ENCODE results near the gene GNGT2. TPM values are rescaled to one million over a fixed set of nuclear protein-coding genes. Genes with fewer than 3 reads are reported as not detected.

The GNGT2 gene
- total RNA-seq, 1 donor from 2014 or later, result not detected

GRCh38 chr17:49219987-49220386 is 9.6 kb upstream of the GNGT2 start:
- TF ChIP-seq CTCF (IDR thresholded peaks at IDR 0.05), result no peak
- Mint-ChIP-seq H3K4me1 (ENCODE audit: unreplicated experiment) (peaks cover 14% of the 10 kb centered on the region), H3K4me3 (ENCODE audit: unreplicated experiment) (no peak overlapping the region), H3K27me3 (ENCODE audit: unreplicated experiment) (peaks cover 28% of the 10 kb centered on the region), H3K36me3 (ENCODE audit: unreplicated experiment) (no peaks in the 10 kb centered on the region), H3K27ac (ENCODE audit: unreplicated experiment) (no peak overlapping the region), H3K9me3 (ENCODE audit: unreplicated experiment) (no peaks in the 10 kb centered on the region)
- no peak for DNase-seq (ENCODE audit: extremely low spot score, unreplicated experiment)

GRCh38 chr17:49218941-49219913 is 8.9 kb upstream of the GNGT2 start:
- H3K4me3 Mint-ChIP-seq (ENCODE audit: unreplicated experiment), result no peak overlapping the region

GRCh38 chr17:49217651-49218413 is 7.5 kb upstream of the GNGT2 start:
- DNase-seq (ENCODE audit: extremely low spot score, unreplicated experiment), result no peak
- no peaks in the 10 kb centered on the region for H3K36me3 Mint-ChIP-seq (ENCODE audit: unreplicated experiment)
- H3K27me3 Mint-ChIP-seq (ENCODE audit: unreplicated experiment), result peaks cover 12% of the 10 kb centered on the region
- H3K27ac Mint-ChIP-seq (ENCODE audit: unreplicated experiment), result no peak overlapping the region
- TF ChIP-seq CTCF (IDR thresholded peaks at IDR 0.05), result no peak
- H3K4me1 Mint-ChIP-seq (ENCODE audit: unreplicated experiment), result peaks cover 2% of the 10 kb centered on the region
- H3K9me3 Mint-ChIP-seq (ENCODE audit: unreplicated experiment), result no peaks in the 10 kb centered on the region
- no peak overlapping the region for H3K4me3 Mint-ChIP-seq (ENCODE audit: unreplicated experiment)

More at GRCh38 chr17:49218941-49219913, 8.9 kb upstream of the GNGT2 start:
- Mint-ChIP-seq H3K27me3 (ENCODE audit: unreplicated experiment) (peaks cover 23% of the 10 kb centered on the region), H3K4me1 (ENCODE audit: unreplicated experiment) (peaks cover 13% of the 10 kb centered on the region), H3K36me3 (ENCODE audit: unreplicated experiment) (no peaks in the 10 kb centered on the region), H3K27ac (ENCODE audit: unreplicated experiment) (no peak overlapping the region), H3K9me3 (ENCODE audit: unreplicated experiment) (no peaks in the 10 kb centered on the region)
- DNase-seq (ENCODE audit: extremely low spot score, unreplicated experiment), result no peak
- TF ChIP-seq CTCF (IDR thresholded peaks at IDR 0.05), result no peak

- peaks cover 4% of the 10 kb centered on the region for H3K4me1 Mint-ChIP-seq (ENCODE audit: unreplicated experiment)
- H3K36me3 Mint-ChIP-seq (ENCODE audit: unreplicated experiment), result no peaks in the 10 kb centered on the region
- no peak for DNase-seq (ENCODE audit: extremely low spot score, unreplicated experiment)
- no peak overlapping the region for H3K4me3 Mint-ChIP-seq (ENCODE audit: unreplicated experiment)
- no peaks in the 10 kb centered on the region for H3K9me3 Mint-ChIP-seq (ENCODE audit: unreplicated experiment)
- H3K27ac Mint-ChIP-seq (ENCODE audit: unreplicated experiment), result no peak overlapping the region
- TF ChIP-seq CTCF (IDR thresholded peaks at IDR 0.05), result no peak
- peaks cover 4% of the 10 kb centered on the region for H3K27me3 Mint-ChIP-seq (ENCODE audit: unreplicated experiment)
Observed at GRCh38 chr17:49216953-49217650, 6.7 kb upstream of the GNGT2 start.

Measured in osteocyte (in vitro differentiated cells).